HCT116 (cell line): ENCODE results near the gene SCAF1.

Source experiments
- EZH2 ChIP-seq: fragments of 200-600 bp; sonication (generic); IDR thresholded peaks from 2 replicates; pipeline ENCODE4 v1.6.1; 2017; ENCODE audit warnings: antibody characterized with exemption, mixed run types
- EZH2phosphoT487 ChIP-seq: fragments of 200-600 bp; IDR thresholded peaks from 2 replicates; pipeline ENCODE4 v1.6.1; 2018; ENCODE audit warnings: antibody characterized with exemption, borderline replicate concordance
- FOSL1 ChIP-seq: IDR thresholded peaks from 2 replicates; pipeline ENCODE4 v1.6.1; 2012; ENCODE audit warnings: low read depth
- POLR2A ChIP-seq: IDR thresholded peaks from 2 replicates; pipeline ENCODE4 v1.7.0; 2011; ENCODE audit warnings: borderline replicate concordance; ENCODE audit not compliant: insufficient read depth, insufficient read length; ENCODE audit errors: extremely low read depth
- POLR2AphosphoS5 ChIP-seq: IDR thresholded peaks from 2 replicates; pipeline ENCODE4 v1.6.1; 2011; ENCODE audit warnings: mild to moderate bottlenecking, low read depth, low read length, moderate library complexity
- RAD21 ChIP-seq: IDR thresholded peaks from 2 replicates; pipeline ENCODE4 v1.6.1; 2012; ENCODE audit warnings: low read depth, mild to moderate bottlenecking
- SIN3A ChIP-seq: IDR thresholded peaks from 2 replicates; pipeline ENCODE4 v1.6.1; 2012; ENCODE audit warnings: low read depth
- SP1 ChIP-seq: IDR thresholded peaks from 2 replicates; pipeline ENCODE4 v1.6.1; 2012; ENCODE audit warnings: low read depth
- SRF ChIP-seq: IDR thresholded peaks from 2 replicates; pipeline ENCODE4 v1.6.1; 2012; ENCODE audit warnings: low read depth
- YY1 ChIP-seq: IDR thresholded peaks from 2 replicates; pipeline ENCODE4 v1.6.1; 2011; ENCODE audit warnings: low read length, low read depth, moderate library complexity, mild to moderate bottlenecking; ENCODE audit not compliant: insufficient replicate concordance; ENCODE audit errors: extremely low read depth
- ZFX ChIP-seq: fragments of 450-650 bp; IDR thresholded peaks from 2 replicates; pipeline ENCODE4 v1.6.1; 2017
- ZNF274 ChIP-seq: fragments of 200-500 bp; sonication (Bioruptor generic); IDR thresholded peaks from 2 replicates; pipeline ENCODE4 v1.6.1; 2014; ENCODE audit warnings: mild to moderate bottlenecking, low read depth, low read length, inconsistent platforms
- TF ChIP-seq, protein P1 (sequence below), 3 experiments: fragments of 200-600 bp in 1 of 3; sonication (generic) in 1 of 3; IDR thresholded peaks in 2 of 3; conservative IDR thresholded peaks in 1 of 3; 2 replicates each; pipeline ENCODE4 v1.5.1; 2012 to 2017; ENCODE audit warnings: low read depth in 2 of 3, low read length in 2 of 3, antibody characterized with exemption in 1 of 3, borderline replicate concordance in 1 of 3, control low read depth in 1 of 3, mild to moderate bottlenecking in 1 of 3, mixed read lengths in 1 of 3, mixed run types in 1 of 3, moderate library complexity in 1 of 3; ENCODE audit not compliant: insufficient read depth in 1 of 3
- TF ChIP-seq, protein P2 (sequence below): IDR thresholded peaks from 2 replicates; pipeline ENCODE4 v1.6.1; 2012

DNA sequence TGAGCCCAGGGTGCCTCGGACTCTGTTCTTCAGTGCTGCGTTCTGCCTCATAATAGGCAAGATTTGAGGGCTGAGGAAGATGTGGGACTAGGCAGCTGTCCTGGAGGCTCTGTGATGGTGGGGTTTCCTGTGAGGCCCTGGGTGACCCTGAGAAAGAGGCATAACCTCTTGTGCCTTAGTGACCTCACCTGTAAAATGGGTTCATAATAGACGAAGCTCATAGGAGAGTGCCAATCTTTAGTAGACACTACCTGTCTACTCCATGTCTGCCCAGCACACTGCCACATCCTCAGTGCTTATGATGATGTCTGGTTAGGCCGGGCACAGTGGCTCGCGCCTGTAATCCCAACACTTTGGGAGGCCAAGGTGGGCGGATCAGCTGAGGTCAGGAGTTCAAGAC, 25.5 kb upstream of the SCAF1 start:
- TF ChIP-seq POLR2AphosphoS5 (no peak), EZH2phosphoT487 (no peak), YY1 (no peak), RAD21 (no peak), POLR2A (no peak), ZFX (no peak), SIN3A (no peak), FOSL1 (no peak), SP1 (no peak), SRF (no peak), EZH2 (no peak), ZNF274 (no peak)
- TF ChIP-seq, protein P1, sequence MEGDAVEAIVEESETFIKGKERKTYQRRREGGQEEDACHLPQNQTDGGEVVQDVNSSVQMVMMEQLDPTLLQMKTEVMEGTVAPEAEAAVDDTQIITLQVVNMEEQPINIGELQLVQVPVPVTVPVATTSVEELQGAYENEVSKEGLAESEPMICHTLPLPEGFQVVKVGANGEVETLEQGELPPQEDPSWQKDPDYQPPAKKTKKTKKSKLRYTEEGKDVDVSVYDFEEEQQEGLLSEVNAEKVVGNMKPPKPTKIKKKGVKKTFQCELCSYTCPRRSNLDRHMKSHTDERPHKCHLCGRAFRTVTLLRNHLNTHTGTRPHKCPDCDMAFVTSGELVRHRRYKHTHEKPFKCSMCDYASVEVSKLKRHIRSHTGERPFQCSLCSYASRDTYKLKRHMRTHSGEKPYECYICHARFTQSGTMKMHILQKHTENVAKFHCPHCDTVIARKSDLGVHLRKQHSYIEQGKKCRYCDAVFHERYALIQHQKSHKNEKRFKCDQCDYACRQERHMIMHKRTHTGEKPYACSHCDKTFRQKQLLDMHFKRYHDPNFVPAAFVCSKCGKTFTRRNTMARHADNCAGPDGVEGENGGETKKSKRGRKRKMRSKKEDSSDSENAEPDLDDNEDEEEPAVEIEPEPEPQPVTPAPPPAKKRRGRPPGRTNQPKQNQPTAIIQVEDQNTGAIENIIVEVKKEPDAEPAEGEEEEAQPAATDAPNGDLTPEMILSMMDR (IDR thresholded peaks at IDR 0.05 in 2 of 3, conservative IDR thresholded peaks at IDR 0.05 in 1 of 3; ENCODE audit: borderline replicate concordance in 1 of 3, insufficient read depth in 1 of 3, low read depth in 2 of 3, low read length in 2 of 3): no peak
- TF ChIP-seq, protein P2, sequence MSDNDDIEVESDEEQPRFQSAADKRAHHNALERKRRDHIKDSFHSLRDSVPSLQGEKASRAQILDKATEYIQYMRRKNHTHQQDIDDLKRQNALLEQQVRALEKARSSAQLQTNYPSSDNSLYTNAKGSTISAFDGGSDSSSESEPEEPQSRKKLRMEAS: no peak
